Activated naive CD4-positive, alpha-beta T cell treated with Interleukin-2 at 50 U/mL for 16 hours (primary cell): ENCODE measurements around the gene VGF.
A peak's percentile ranks its signal among the peaks of the same experiment; 100 is the strongest.

Experiments used
- DNase-seq: peaks from one replicate; pipeline ENCODE4 v3.0.0-alpha.2; 2020

The VGF gene

GRCh38 chr7:101180130-101180755 lies 14.9 kb upstream of the VGF start, which contains the start of gene NAT16:
NAT16 (minus strand) TSS chr7:101180293; CDS start chr7:101174807, 5,486 bp downstream.
- no peak for DNase-seq

- no peak for DNase-seq
These were observed 14.3 kb upstream of the VGF start for GRCh38 chr7:101179713-101180112.

DNA sequence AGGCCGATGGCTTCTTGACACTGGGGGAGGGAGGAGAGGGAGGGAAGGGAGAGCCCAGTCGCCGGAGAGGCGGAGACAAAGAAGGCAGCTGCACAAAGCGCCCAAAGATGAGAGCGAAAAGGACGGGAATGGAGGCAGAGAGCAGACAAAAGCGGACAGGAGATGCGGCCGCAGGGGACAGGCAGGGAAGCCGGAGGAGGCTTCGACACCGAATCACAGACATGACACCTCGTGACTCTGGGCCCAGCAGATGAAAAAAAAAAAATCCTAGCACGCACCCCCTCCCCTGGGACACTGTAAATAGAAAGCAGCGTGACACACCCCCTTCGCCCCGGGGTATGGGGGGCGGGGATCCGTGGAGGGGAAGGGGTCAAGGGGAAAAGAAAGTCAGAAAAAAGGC lies 13.7 kb upstream of the VGF start:
- no peak for DNase-seq

- DNase-seq: no peak
These were observed 12.3 kb upstream of the VGF start for GRCh38 chr7:101177644-101178043.

DNA sequence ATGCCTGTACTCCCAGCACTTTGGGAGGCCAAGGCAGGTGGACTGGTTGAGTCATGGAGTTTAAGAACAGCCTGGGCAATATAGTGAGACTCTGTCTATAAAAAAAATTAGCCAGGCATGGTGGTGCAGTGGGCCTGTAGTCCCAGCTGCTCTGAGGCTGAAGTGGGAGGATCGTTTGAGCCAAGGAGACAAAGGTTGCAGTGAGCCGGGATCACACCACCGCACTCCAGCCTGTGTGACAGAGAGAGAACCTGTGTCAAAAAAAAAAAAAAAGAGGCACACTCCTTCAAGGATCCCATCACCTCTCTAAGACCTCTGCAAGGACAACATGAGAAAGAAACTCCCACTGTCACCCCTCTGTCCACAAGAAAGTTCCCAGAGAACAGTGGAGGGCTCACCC lies 10.3 kb upstream of the VGF start:
- no peak for DNase-seq

DNA sequence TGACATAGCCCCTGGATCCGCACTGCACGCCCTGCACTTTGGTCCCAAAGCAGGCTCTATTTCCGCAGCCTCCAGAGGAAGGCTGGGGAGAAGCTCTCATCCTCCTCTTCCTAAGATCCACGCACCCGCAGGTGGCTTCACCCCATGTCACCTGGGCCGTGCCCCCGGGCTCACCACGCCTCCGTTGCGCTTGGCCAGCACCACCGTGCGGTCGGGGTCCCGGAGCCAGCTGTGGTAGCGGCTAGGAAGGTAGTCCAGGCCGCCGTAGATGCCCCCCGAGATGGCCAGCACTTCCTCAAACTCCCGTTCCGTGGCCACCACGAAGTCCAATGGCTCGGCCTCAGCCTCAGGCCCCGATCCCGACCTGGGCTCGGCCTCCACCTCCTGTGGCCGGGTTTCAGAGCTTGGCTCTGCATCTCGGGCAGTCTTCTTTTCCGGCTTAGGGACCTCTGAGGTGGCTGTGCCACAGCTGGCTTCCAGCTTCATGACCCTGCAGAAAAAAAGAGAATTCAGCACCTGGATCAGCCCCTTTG lies 9.0 kb upstream of the VGF start:
- no peak for DNase-seq

DNA sequence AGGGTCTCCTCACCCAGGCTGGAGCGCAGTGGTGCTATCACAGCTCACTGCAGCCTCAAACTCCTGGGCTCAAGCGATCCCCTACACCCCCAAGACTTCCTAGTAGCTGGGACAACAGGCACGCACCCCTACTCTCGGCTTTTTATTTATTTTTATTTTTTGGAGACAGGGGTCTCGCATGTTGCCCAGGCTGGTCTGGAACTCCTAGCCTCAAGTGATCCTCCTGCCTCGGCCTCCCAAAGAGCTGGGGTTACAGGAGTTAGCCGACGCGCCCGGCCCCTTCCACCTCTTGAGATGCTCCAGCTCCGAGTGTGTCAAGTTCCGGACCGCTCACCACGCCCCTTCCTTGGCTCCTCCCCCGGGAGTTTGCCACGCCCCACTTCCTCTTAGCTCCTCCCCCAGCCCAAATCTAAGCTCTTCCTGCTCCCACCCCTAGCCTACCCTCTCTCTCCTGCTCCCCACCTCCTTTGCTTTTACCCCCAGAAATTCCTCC lies 8.4 kb upstream of the VGF start:
- DNase-seq: peak; percentile 60

DNA sequence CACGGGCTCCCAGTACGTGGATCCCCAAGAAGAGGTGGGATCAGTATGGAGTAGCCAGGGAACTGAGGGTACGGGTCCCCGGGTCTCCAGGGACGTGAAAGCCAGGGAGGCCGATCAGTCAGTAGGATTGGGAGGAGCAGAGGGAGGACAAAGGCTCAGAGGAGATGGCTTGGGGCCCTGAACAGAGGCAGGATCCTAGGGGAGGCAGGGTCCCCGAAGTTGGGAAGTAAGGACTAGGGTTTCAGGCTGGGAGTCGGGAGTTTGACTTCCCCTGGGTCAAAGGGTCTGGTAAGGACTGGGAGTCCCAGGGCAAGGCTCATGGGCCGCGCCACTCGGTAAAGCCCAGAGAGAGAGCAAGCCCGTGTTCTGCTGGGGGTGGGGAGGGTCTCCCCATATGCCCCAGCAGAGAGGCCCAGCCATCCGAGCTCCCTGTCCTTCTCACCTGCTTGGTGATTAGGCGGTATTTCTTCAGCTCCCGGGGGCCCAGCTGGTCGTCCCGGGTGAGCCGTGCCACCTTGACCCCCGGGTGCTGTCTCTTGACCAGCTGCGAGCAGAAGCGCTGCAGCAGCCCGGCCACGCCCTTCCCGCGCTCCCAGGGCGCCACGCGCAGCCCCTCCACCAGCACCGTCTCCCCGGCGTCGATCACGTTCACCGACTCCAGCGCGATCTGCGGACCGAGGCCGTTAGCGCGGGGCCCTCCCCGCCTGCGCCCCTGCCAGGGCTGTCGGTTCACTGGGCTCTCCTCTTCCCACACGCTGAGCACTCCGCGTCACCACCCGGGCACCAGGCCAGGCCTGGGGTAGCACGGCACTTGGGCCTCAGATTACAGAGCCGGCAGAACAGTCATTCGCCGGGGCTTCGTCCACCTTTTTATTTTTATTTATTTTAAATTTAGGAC lies 7.7 kb upstream of the VGF start:
- peak; percentile 28 for DNase-seq

GRCh38 chr7:101172005-101172853 lies 6.9 kb upstream of the VGF start:
- peak; percentile 5 for DNase-seq

DNA sequence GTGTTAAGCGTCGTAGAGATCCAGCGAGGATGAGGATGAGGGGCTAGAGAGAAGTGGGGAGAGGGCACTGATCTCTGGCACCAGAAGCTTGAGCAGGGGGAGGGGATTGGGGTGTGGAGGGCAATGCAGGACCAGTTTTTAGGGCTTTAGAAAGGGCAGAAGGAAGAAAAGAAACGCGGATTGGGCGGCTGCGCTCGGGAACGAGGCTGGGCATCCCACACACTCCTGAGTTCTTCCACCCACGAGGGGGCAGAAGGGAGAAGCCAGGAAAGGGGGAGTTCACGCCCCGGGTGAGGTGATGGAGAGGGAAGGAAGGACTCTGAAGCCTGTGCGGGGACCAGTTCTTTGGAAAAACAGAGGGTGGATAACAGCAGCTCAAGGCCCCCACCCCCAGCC lies 6.1 kb upstream of the VGF start:
- DNase-seq: no peak

GRCh38 chr7:101170617-101171441 lies 5.5 kb upstream of the VGF start:
- peak; percentile 9 for DNase-seq

- peak; percentile 85 for DNase-seq
These were observed 4.6 kb upstream of the VGF start for GRCh38 chr7:101169838-101170551.

DNA sequence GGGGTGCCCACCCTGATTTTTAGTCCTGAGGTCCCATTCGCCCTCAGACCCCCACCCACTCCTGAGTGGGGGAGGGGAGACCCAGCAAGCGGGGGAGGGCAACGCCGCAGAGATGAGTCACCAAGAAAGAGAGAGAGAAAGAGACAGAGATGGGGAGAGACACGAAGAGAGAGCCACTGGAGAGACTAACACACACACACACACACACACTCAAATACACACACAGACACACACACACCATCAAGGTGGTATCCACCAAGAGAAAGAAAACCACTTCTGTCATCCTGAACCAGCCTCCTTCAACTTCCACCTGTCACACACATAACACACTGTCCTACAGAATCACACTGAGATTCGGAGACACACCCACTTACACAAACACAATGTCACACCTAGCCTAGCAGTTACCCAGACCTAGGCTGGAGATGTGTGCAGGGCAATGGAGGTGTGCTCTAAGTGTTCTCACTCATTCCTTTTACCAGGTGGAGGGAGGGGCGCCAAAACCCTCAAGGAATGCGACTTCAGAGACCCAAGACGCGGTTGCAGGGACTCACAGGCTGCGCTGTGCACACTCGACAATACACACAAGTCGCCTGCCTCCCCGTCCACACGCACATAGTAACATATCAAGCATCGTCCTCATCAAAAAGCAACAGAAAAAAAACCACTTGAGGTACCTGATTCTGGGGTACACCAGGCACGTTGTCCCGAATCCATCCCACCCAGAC lies 3.9 kb upstream of the VGF start:
- DNase-seq: peak; percentile 16

- peak; percentile 10 for DNase-seq
These were observed 3.2 kb upstream of the VGF start for GRCh38 chr7:101168412-101169049.

DNA sequence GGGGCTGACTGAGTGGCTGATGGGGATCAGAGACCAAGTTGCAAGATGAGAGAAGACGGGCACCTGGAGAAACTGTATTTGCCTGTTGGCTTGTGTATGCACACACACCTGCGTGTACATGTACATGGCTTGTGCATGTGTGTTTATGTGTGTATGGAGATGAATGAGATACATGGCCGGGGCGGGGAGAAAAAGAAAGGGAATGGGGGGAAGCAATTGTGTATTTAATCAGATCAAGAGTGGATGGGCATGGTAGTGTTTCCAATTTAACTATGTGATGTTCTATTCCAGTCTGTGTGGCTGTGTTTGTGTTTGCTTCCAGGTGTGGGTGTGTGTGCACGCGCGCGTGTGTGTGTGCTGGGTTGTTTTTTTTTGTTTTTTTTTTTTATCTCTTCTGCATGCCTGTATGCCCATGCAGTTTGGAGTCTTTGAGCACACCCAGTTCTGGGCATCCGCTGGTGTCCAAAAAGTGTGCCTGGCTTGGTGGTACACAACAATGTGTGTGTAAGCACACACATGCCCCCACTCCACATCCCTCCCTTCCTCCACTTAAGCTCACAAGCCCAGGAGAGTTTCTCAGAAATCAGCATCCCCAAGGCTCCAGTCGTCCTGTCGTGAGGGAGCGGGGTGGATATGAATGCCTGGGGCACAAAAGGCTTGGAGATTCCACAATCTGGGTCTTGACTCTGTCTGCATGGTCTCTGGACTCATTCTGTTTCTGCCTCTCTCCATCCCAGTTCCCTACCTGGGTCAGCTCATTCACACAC lies 2.5 kb upstream of the VGF start:
- no peak for DNase-seq

DNA sequence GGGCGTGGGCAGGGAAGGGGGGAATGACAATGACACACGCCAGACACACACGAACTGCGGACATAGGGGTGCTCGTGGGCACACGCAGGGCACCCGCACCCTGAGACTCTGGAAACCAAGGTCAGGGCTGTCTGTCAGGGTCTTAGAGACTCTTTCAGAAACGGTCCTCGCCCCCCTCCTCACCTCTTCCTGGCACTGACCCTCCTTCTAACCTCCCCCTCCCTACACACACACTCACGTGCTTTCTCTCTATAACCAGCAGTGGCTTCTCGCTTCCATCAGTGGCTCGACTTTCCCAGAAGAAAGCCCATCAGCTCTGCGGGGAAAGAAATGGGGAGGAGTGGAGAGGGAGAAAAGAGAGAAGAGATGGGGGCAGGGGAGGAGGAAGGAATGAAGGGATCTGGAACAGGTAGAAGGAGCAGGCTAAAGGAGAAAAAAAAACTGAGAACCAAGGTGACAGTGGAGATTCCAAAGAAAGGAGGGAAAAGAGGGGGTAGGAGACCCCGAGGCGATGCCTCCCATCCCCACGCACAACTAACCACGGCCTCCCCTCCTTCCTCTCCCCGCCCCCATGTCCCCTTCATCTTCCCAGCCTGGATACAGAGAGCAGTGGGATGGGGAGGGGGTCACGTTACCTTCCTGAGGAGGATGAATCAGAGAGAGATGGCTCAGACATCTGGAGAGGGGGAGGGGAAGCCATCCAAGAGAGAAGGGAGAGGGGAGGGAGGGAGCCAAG lies 1.7 kb upstream of the VGF start:
- DNase-seq: no peak

- DNase-seq: no peak
These were observed 1.2 kb upstream of the VGF start for GRCh38 chr7:101166648-101166908.

GRCh38 chr7:101165958-101166647 lies 734 bp upstream of the VGF start:
- no peak for DNase-seq
